Right renal cortex interstitium (tissue), 3 donors: ENCODE results near the gene TRIM68. TPM values are rescaled to one million over a fixed set of nuclear protein-coding genes. Genes with fewer than 3 reads are reported as not detected.

Source experiments
- DNase-seq, 3 donors: peaks; one replicate each; pipeline ENCODE4 v3.0.0-alpha.2; 2013; ENCODE audit warnings: low read depth in 3 of 3, low spot score in 2 of 3
- polyA plus RNA-seq, 3 donors: library from polyadenylated mRNA; unstranded; fragments of 120-200 nt; gene quantifications; one replicate each; pipeline ENCODE4 v1.2.1, GENCODE V29; 2013; ENCODE audit not compliant: insufficient read length in 3 of 3

TRIM68 gene
- polyA plus RNA-seq, 3 donors, result 20.2 to 22.4 (median 20.3) TPM

- DNase-seq, result no peak
Observed at GRCh38 chr11:4606231-4607015, 1.6 kb downstream of the TRIM68 start.

GRCh38 chr11:4605057-4605456, 3.0 kb downstream of the TRIM68 start:
- DNase-seq, result no peak

- no peak for DNase-seq
Observed at GRCh38 chr11:4593739-4594138, 14.3 kb downstream of the TRIM68 start, which contains the start of gene OR52I1. Gene OR52I1, plus strand, starts transcription at chr11:4594039. Its CDS starts 0 bp downstream, at chr11:4594039.

GRCh38 chr11:4589017-4589416, 19.0 kb downstream of the TRIM68 start:
- DNase-seq, result no peak

GRCh38 chr11:4581443-4581842, 26.6 kb downstream of the TRIM68 start, which contains the start of gene OR52I2:
Gene OR52I2, plus strand, starts transcription at chr11:4581743.
- DNase-seq, result no peak

- DNase-seq, result no peak
Observed at GRCh38 chr11:4580124-4580523, 27.9 kb downstream of the TRIM68 start.

- DNase-seq, result no peak
Observed at GRCh38 chr11:4578624-4579023, 29.4 kb downstream of the TRIM68 start.

GRCh38 chr11:4577761-4578160, 30.3 kb downstream of the TRIM68 start:
- DNase-seq, result no peak

GRCh38 chr11:4576880-4577279, 31.2 kb downstream of the TRIM68 start:
- DNase-seq, result no peak

GRCh38 chr11:4569075-4569474, 39.0 kb downstream of the TRIM68 start:
- no peak for DNase-seq

GRCh38 chr11:4565371-4565770, 42.7 kb downstream of the TRIM68 start:
- no peak for DNase-seq

GRCh38 chr11:4560467-4560866, 47.6 kb downstream of the TRIM68 start:
- DNase-seq, result peak in 2 of 3 donors; percentile 5 to 19

- DNase-seq, result no peak
Observed at GRCh38 chr11:4559527-4560440, 48.2 kb downstream of the TRIM68 start.

GRCh38 chr11:4551346-4551979, 56.6 kb downstream of the TRIM68 start:
- no peak for DNase-seq

Other genes with a start within 250 kb of the TRIM68 start
- gene OR52B4, start 239.8 kb downstream of the TRIM68 start, polyA plus RNA-seq, result not detected
- 10 to 100 TPM; 24.2 to 25.9 (median 24.9) TPM for gene TRIM21, start 214.5 kb downstream of the TRIM68 start, polyA plus RNA-seq
- gene OR52K2, start 158.9 kb downstream of the TRIM68 start, polyA plus RNA-seq, result not detected
- under 1 TPM; 0.06 to 0.10 (median 0.07) TPM for gene OR52K1, start 125.6 kb downstream of the TRIM68 start, polyA plus RNA-seq
- gene OR52M1, start 63.0 kb downstream of the TRIM68 start, polyA plus RNA-seq, result not detected
- gene OR52I2, start 26.5 kb downstream of the TRIM68 start, polyA plus RNA-seq, result under 1 TPM in 1 of 3 donors, not detected in 2; 0.03 TPM
- under 1 TPM in 1 of 3 donors, not detected in 2; 0.12 TPM for gene OR52I1, start 14.2 kb downstream of the TRIM68 start, polyA plus RNA-seq
- not detected for gene OR51D1, start 29.2 kb upstream of the TRIM68 start, polyA plus RNA-seq
- 1 to 10 TPM; 1.4 to 1.8 (median 1.5) TPM for gene OR51E1, start 35.8 kb upstream of the TRIM68 start, polyA plus RNA-seq
- under 1 TPM; 0.52 to 0.64 (median 0.53) TPM for gene OR51E2, start 89.6 kb upstream of the TRIM68 start, polyA plus RNA-seq
- gene MMP26, start 96.6 kb upstream of the TRIM68 start, polyA plus RNA-seq, result under 1 TPM; 0.31 to 0.50 (median 0.39) TPM
- gene OR51F1, start 161.7 kb upstream of the TRIM68 start, polyA plus RNA-seq, result not detected
- not detected for gene OR52R1, start 196.1 kb upstream of the TRIM68 start, polyA plus RNA-seq
- not detected for gene OR51F2, start 213.1 kb upstream of the TRIM68 start, polyA plus RNA-seq
- gene OR51S1, start 241.0 kb upstream of the TRIM68 start, polyA plus RNA-seq, result not detected